ENCODE data around the gene CNTNAP2. TPM values are rescaled to one million over a fixed set of nuclear protein-coding genes. Genes with fewer than 3 reads are reported as not detected.
A peak's percentile ranks its signal among the peaks of the same experiment; 100 is the strongest.
"Not testable (repeated sequence)": the region's sequence is repeated elsewhere in the genome, so short reads cannot be mapped to it uniquely, and the experiment has no call there.

The CNTNAP2 gene
- total and polyA plus RNA-seq, 4 donors: 41.3 to 127 (median 67.8) TPM

DNA sequence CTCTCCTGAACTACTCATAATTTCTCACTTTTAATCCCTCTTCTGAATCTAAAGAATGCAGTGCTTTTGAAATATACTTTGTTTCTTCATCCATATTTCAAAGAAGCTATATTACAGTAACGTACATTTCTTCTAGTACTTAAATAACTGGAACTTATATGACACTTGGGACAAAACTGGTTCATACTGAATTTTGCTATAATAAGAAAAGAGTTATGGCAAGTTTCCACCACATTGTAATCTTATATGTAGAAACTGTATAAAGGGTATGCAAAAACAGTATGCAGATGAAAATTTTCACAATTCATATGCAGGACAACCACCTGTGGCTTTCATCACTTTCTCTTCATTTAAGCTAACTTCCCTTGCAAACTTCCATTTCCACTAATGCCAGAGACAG is 785.7 kb downstream of the CNTNAP2 start:
- Histone ChIP-seq H3K9me3 (ENCODE audit: control insufficient read depth, insufficient read depth, low read length) (no peaks in the 10 kb centered on the region), H3K27ac (ENCODE audit: low read depth, low read length) (no peak overlapping the region), H3K27me3 (ENCODE audit: control insufficient read depth, insufficient read depth, low read length) (no peaks in the 10 kb centered on the region), H3K4me3 (ENCODE audit: low read depth, low read length) (no peak overlapping the region), H3K36me3 (ENCODE audit: control insufficient read depth, insufficient read depth, low read length) (no peaks in the 10 kb centered on the region), H3K4me1 (ENCODE audit: control insufficient read depth, insufficient read depth, low read length) (no peaks in the 10 kb centered on the region)
- no peak for DNase-seq (ENCODE audit: low read depth in 4 of 6, low spot score in 6 of 6)
- no CpG with 5 or more reads among the region's 1 CpG for WGBS (ENCODE audit: insufficient coverage)

DNA sequence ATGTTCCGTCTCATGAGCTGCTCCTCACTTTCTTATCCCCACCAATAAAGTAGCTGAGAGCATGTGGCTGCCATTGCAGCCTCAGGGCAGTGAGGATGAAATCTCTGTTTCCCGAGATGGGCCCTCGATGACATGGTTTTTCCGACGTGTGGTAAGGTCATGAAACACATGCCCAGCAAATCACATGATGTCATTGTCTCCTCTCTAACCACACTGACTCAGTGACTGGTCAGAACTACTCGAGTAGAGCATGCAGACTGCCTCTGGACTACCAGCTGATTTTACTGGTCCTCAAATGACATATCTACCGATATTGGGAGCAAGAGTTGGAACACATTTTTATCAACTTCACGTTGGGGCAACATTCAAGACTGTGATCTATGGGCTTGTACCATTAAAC is 786.1 kb downstream of the CNTNAP2 start:
- Histone ChIP-seq H3K4me3 (ENCODE audit: low read depth, low read length) (no peak overlapping the region), H3K4me1 (ENCODE audit: control insufficient read depth, insufficient read depth, low read length) (no peaks in the 10 kb centered on the region), H3K27ac (ENCODE audit: low read depth, low read length) (no peak overlapping the region), H3K36me3 (ENCODE audit: control insufficient read depth, insufficient read depth, low read length) (no peaks in the 10 kb centered on the region), H3K9me3 (ENCODE audit: control insufficient read depth, insufficient read depth, low read length) (no peaks in the 10 kb centered on the region), H3K27me3 (ENCODE audit: control insufficient read depth, insufficient read depth, low read length) (no peaks in the 10 kb centered on the region)
- WGBS (ENCODE audit: insufficient coverage): 98% methylated on average over 6 of the region's 8 CpGs
- DNase-seq (ENCODE audit: low read depth in 4 of 6, low spot score in 6 of 6): no peak

DNA sequence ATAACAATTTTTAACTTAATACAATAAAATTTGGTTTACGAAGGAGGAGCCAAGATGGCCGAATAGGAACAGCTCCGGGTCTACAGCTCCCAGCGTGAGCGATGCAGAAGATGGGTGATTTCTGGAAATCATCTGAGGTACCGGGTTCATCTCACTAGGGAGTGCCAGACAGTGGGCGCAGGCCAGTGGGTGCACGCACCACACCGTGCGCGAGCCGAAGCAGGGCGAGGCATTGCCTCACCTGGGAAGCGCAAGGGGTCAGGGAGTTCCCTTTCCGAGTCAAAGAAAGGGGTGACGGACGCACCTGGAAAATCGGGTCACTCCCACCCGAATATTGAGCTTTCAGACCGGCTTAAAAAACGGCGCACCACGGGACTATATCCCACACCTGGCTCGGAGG is 789.1 kb downstream of the CNTNAP2 start:
- H3K36me3 ChIP-seq (ENCODE audit: control insufficient read depth, insufficient read depth, low read length); H3K9me3 ChIP-seq (ENCODE audit: control insufficient read depth, insufficient read depth, low read length); H3K4me3 ChIP-seq (ENCODE audit: low read depth, low read length); H3K27me3 ChIP-seq (ENCODE audit: control insufficient read depth, insufficient read depth, low read length); H3K27ac ChIP-seq (ENCODE audit: low read depth, low read length); DNase-seq (ENCODE audit: low read depth in 4 of 6, low spot score in 6 of 6); H3K4me1 ChIP-seq (ENCODE audit: control insufficient read depth, insufficient read depth, low read length): not testable (repeated sequence)
- 95% methylated on average over 15 of the region's 24 CpGs for WGBS (ENCODE audit: insufficient coverage)

DNA sequence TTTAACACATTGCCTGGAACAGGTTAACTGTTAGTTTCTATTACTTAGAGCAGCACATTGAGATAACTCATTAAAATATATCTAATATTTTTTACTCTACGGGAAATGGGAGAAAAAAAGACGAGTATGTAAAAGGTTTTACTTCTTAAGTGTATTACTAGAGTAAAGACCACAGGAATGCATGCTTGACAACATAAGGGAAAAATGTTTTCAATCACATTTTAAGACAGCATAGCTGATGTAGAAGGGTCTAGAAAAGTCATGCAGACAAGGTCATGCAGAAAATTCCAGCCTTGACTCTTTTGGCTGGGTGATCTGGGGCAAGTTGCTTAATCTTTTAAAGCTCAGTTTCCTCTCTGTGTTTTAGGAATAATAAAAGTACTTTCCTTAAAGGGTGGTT is 806.2 kb downstream of the CNTNAP2 start:
- Histone ChIP-seq H3K4me3 (ENCODE audit: low read depth, low read length) (no peak overlapping the region), H3K27me3 (ENCODE audit: control insufficient read depth, insufficient read depth, low read length) (no peaks in the 10 kb centered on the region), H3K36me3 (ENCODE audit: control insufficient read depth, insufficient read depth, low read length) (no peaks in the 10 kb centered on the region), H3K9me3 (ENCODE audit: control insufficient read depth, insufficient read depth, low read length) (peaks cover 3% of the 10 kb centered on the region), H3K4me1 (ENCODE audit: control insufficient read depth, insufficient read depth, low read length) (no peaks in the 10 kb centered on the region), H3K27ac (ENCODE audit: low read depth, low read length) (no peak overlapping the region)
- WGBS (ENCODE audit: insufficient coverage): no CpG with 5 or more reads among the region's 2 CpGs
- DNase-seq (ENCODE audit: low read depth in 4 of 6, low spot score in 6 of 6): no peak

DNA sequence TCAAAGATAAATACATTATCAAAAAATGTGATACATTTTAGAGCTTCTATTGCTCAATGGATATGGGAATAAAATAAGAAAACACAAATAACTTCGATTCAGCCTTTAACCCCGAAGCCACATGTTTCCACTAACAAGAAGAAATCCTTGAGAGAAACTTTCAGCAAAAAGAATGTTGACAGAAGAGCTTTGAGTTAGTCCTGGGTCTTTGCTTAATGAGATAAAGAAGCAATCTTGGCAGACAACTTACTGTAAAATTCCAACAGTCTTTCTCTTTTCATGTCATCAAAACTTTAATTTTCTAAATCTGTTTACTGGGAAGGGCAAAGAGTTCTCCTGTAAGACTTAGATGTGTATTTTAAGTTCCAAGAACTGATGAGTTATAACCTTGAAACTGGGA is 810.2 kb downstream of the CNTNAP2 start:
- no peak overlapping the region for H3K4me3 ChIP-seq (ENCODE audit: low read depth, low read length)
- DNase-seq (ENCODE audit: low read depth in 4 of 6, low spot score in 6 of 6): no peak
- no peaks in the 10 kb centered on the region for H3K9me3 ChIP-seq (ENCODE audit: control insufficient read depth, insufficient read depth, low read length)
- no peaks in the 10 kb centered on the region for H3K4me1 ChIP-seq (ENCODE audit: control insufficient read depth, insufficient read depth, low read length)
- no peaks in the 10 kb centered on the region for H3K27me3 ChIP-seq (ENCODE audit: control insufficient read depth, insufficient read depth, low read length)
- no CpG with 5 or more reads among the region's 2 CpGs for WGBS (ENCODE audit: insufficient coverage)
- H3K36me3 ChIP-seq (ENCODE audit: control insufficient read depth, insufficient read depth, low read length): no peaks in the 10 kb centered on the region
- no peak overlapping the region for H3K27ac ChIP-seq (ENCODE audit: low read depth, low read length)

DNA sequence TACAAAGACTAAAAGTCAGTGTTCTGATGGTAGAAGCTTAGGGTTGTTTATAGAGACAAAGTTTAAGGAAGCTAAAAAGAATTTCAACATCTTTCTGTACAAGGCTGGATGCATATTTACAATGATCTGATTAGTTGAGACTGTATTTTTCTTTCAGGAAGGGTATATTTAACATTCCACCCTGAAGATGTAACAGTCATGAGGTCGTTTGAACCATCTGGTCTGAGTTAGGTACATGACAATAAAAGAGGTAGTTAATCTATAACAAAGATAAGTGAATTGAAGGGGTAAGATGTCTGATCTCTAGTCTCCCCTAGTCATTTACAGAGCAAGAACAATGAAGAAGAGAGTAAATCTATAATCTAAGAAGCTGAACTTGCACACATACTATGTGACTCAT is 821.2 kb downstream of the CNTNAP2 start:
- DNase-seq (ENCODE audit: low read depth in 4 of 6, low spot score in 6 of 6): no peak
- Histone ChIP-seq H3K36me3 (ENCODE audit: control insufficient read depth, insufficient read depth, low read length) (no peaks in the 10 kb centered on the region), H3K27me3 (ENCODE audit: control insufficient read depth, insufficient read depth, low read length) (no peaks in the 10 kb centered on the region), H3K4me1 (ENCODE audit: control insufficient read depth, insufficient read depth, low read length) (no peaks in the 10 kb centered on the region), H3K9me3 (ENCODE audit: control insufficient read depth, insufficient read depth, low read length) (no peaks in the 10 kb centered on the region), H3K27ac (ENCODE audit: low read depth, low read length) (no peak overlapping the region), H3K4me3 (ENCODE audit: low read depth, low read length) (no peak overlapping the region)
- no CpG with 5 or more reads among the region's 1 CpG for WGBS (ENCODE audit: insufficient coverage)

DNA sequence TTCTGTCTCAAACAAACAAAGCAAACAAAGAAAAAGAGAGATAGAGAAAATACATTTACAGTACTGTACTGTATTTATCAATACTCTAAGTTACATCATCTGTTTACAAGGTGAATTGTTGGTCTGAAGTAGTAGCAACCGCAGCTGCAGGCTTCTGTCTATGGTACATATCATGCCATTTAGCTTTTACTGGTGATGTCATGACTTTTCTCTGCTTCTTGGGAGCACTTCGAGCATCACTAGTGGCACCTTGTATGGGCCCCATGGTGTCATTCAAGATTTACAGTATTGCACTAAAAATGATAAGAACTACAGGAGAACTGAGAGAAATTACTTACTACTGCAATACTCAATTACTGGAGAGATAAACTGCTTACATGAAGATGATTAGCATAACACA is 826.9 kb downstream of the CNTNAP2 start:
- no peak for DNase-seq (ENCODE audit: low read depth in 4 of 6, low spot score in 6 of 6)
- no peaks in the 10 kb centered on the region for H3K36me3 ChIP-seq (ENCODE audit: control insufficient read depth, insufficient read depth, low read length)
- WGBS (ENCODE audit: insufficient coverage): 83% methylated on average over 1 of the region's 2 CpGs
- no peaks in the 10 kb centered on the region for H3K9me3 ChIP-seq (ENCODE audit: control insufficient read depth, insufficient read depth, low read length)
- no peaks in the 10 kb centered on the region for H3K4me1 ChIP-seq (ENCODE audit: control insufficient read depth, insufficient read depth, low read length)
- H3K27me3 ChIP-seq (ENCODE audit: control insufficient read depth, insufficient read depth, low read length): no peaks in the 10 kb centered on the region
- H3K4me3 ChIP-seq (ENCODE audit: low read depth, low read length): no peak overlapping the region
- no peak overlapping the region for H3K27ac ChIP-seq (ENCODE audit: low read depth, low read length)

DNA sequence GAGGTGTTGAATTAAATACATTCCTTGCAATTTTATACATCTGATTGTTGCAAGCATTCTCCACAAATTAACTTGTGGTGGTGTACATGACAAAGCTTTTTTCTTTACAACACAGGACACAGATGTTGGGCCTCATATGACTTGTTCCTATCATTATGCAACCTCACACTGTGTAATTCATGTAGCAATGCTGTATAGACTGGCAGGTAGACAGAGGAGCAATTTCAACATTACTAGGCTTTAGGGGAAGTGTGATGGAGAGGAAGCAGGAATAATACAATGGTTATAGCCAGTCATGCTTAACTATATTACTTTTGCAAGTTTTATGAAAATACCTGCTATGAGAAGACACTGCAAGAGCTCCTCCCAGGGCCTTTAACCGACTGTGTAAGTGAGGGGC is 832.1 kb downstream of the CNTNAP2 start:
- H3K4me3 ChIP-seq (ENCODE audit: low read depth, low read length): no peak overlapping the region
- no peaks in the 10 kb centered on the region for H3K36me3 ChIP-seq (ENCODE audit: control insufficient read depth, insufficient read depth, low read length)
- no peaks in the 10 kb centered on the region for H3K27me3 ChIP-seq (ENCODE audit: control insufficient read depth, insufficient read depth, low read length)
- peaks cover 4% of the 10 kb centered on the region for H3K9me3 ChIP-seq (ENCODE audit: control insufficient read depth, insufficient read depth, low read length)
- H3K27ac ChIP-seq (ENCODE audit: low read depth, low read length): no peak overlapping the region
- H3K4me1 ChIP-seq (ENCODE audit: control insufficient read depth, insufficient read depth, low read length): no peaks in the 10 kb centered on the region
- no CpG with 5 or more reads among the region's 1 CpG for WGBS (ENCODE audit: insufficient coverage)
- DNase-seq (ENCODE audit: low read depth in 4 of 6, low spot score in 6 of 6): no peak

DNA sequence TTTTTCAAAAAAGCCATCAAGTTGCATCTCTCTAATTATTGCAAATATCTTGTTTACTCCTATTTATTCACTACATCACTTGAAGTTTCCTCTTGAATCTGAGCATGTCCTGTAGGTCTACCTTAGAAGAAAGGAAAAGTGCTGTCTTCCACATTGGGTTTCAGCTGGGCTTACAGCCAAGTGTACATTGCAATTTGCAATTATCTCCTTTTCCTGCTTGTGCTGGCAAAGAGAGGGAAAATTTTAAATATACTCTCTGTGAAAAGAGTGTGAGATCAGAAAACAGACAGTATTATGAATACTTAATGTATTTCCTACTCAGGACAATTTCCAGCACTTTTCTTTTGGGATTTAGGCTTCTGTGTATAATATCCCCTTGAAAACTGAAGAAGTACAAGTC is 839.7 kb downstream of the CNTNAP2 start:
- no peaks in the 10 kb centered on the region for H3K27me3 ChIP-seq (ENCODE audit: control insufficient read depth, insufficient read depth, low read length)
- H3K36me3 ChIP-seq (ENCODE audit: control insufficient read depth, insufficient read depth, low read length): no peaks in the 10 kb centered on the region
- H3K4me3 ChIP-seq (ENCODE audit: low read depth, low read length): no peak overlapping the region
- no peaks in the 10 kb centered on the region for H3K4me1 ChIP-seq (ENCODE audit: control insufficient read depth, insufficient read depth, low read length)
- H3K9me3 ChIP-seq (ENCODE audit: control insufficient read depth, insufficient read depth, low read length): peaks cover 2% of the 10 kb centered on the region
- peak in 3 of 6 donors; percentile 9 to 66 (median 48) for DNase-seq (ENCODE audit: low read depth in 4 of 6, low spot score in 6 of 6)
- no peak overlapping the region for H3K27ac ChIP-seq (ENCODE audit: low read depth, low read length)

DNA sequence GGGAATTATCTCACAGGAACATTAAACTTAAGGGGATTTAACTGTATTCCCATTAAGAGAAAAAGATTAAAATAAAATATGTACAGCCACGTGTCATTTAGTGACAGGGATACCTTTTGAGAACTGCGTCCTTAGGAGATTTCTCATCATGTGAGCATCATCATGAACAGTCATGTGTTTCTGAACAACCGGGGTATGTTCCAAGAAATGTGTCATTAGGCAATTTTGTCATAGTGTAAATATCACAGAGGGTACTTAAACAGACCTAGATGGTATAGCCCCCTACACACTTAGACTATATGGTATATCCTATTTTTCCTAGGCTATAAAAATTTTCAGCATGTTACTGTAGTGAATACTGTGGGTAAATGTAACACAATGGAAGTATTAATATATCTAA is 840.3 kb downstream of the CNTNAP2 start:
- WGBS (ENCODE audit: insufficient coverage): no CpG with 5 or more reads among the region's 3 CpGs

More for the DNA sequence above, 840.3 kb downstream of the CNTNAP2 start:
- no peak overlapping the region for H3K27ac ChIP-seq (ENCODE audit: low read depth, low read length)
- H3K4me3 ChIP-seq (ENCODE audit: low read depth, low read length): no peak overlapping the region
- H3K36me3 ChIP-seq (ENCODE audit: control insufficient read depth, insufficient read depth, low read length): no peaks in the 10 kb centered on the region
- no peak for DNase-seq (ENCODE audit: low read depth in 4 of 6, low spot score in 6 of 6)
- H3K9me3 ChIP-seq (ENCODE audit: control insufficient read depth, insufficient read depth, low read length): no peaks in the 10 kb centered on the region
- H3K4me1 ChIP-seq (ENCODE audit: control insufficient read depth, insufficient read depth, low read length): no peaks in the 10 kb centered on the region
- H3K27me3 ChIP-seq (ENCODE audit: control insufficient read depth, insufficient read depth, low read length): no peaks in the 10 kb centered on the region
